Endothelial cell of umbilical vein (primary cell): ENCODE measurements around the gene SLC6A7. TPM values are rescaled to one million over a fixed set of nuclear protein-coding genes. Genes with fewer than 3 reads are reported as not detected.

Experiments
- BruUV-seq: library from RNA; stranded (reverse); fragments of 400-500 nt; replicated peaks from 2 replicates; lab custom pipeline; 2021; lab: Mats Ljungman, UMichigan
- CTCF ChIA-PET: fragments of 300-600, 350-600 bp; sonication (Branson Sonifier 250); formaldehyde crosslinking; loops from one replicate; lab custom pipeline; 2021; ENCODE audit warnings: antibody characterized with exemption, inconsistent platforms; lab: Charles Lee
- POLR2A ChIA-PET: fragments of 300-600, 350-600 bp; sonication (Branson Sonifier 250); formaldehyde crosslinking; loops from one replicate; lab custom pipeline; 2021; ENCODE audit warnings: antibody characterized with exemption, inconsistent platforms; lab: Charles Lee
- DNase-seq: peaks from one replicate; pipeline ENCODE4 v3.0.0-alpha.2; 2011; ENCODE audit warnings: low read depth, low spot score
- FAIRE-seq: peaks from 2 replicates; lab custom pipeline; 2011; peaks lifted over from hg19 to GRCh38; lab: Jason Lieb, UNC
- H2AFZ ChIP-seq: 2 replicates; pipeline ENCODE4 v1.6.0; 2012; ENCODE audit warnings: low read depth, low read length, control low read depth, inconsistent platforms
- H3K27ac ChIP-seq: 2 replicates; pipeline ENCODE4 v1.5.1; 2011; ENCODE audit warnings: low read depth, mild to moderate bottlenecking, control low read depth, low read length, moderate library complexity; ENCODE audit not compliant: insufficient read depth
- H3K27me3 ChIP-seq, 2 experiments: 2 replicates each; pipeline versions ENCODE4 v1.6.0 to v1.6.1; 2011; ENCODE audit warnings: low read length in 2 of 2, mixed read lengths in 1 of 2; ENCODE audit not compliant: control insufficient read depth in 2 of 2, insufficient read depth in 2 of 2
- H3K36me3 ChIP-seq, 2 experiments: 2 replicates in 1 of 2; 3 replicates in 1 of 2; pipeline ENCODE4 v1.5.1; 2011; ENCODE audit warnings: low read length in 2 of 2, mild to moderate bottlenecking in 1 of 2, moderate library complexity in 1 of 2; ENCODE audit not compliant: control insufficient read depth in 2 of 2, insufficient read depth in 2 of 2; ENCODE audit errors: extremely low read depth in 1 of 2
- H3K4me1 ChIP-seq: 3 replicates; pipeline ENCODE4 v1.5.1; 2011; ENCODE audit warnings: mild to moderate bottlenecking, low read length; ENCODE audit not compliant: control insufficient read depth, insufficient read depth; ENCODE audit errors: extremely low read depth
- H3K4me2 ChIP-seq: 2 replicates; pipeline ENCODE4 v1.6.1; 2011; ENCODE audit warnings: low read length, control low read depth, mixed read lengths; ENCODE audit not compliant: insufficient read depth
- H3K4me3 ChIP-seq, 3 experiments: fragments of 200-600 bp in 1 of 3; sonication (generic), shearing (Covaris generic) in 1 of 3; replicated peaks in 1 of 3; 2 replicates each; pipeline ENCODE4 v1.5.1; 2011 to 2016; ENCODE audit warnings: control low read depth in 3 of 3, low read length in 3 of 3, mild to moderate bottlenecking in 2 of 3, inconsistent platforms in 1 of 3, low read depth in 1 of 3, moderate library complexity in 1 of 3; ENCODE audit not compliant: insufficient read depth in 1 of 3
- H3K79me2 ChIP-seq: 2 replicates; pipeline ENCODE4 v1.6.0; 2012; ENCODE audit warnings: low read length, inconsistent platforms; ENCODE audit not compliant: control insufficient read depth, insufficient read depth
- H3K9ac ChIP-seq: replicated peaks from 2 replicates; pipeline ENCODE3; 2011; ENCODE audit warnings: low read length, control low read depth; ENCODE audit not compliant: insufficient read depth; ENCODE audit errors: extremely low read depth
- H3K9me1 ChIP-seq: replicated peaks from 3 replicates; pipeline ENCODE4 v1.6.0; 2011; ENCODE audit warnings: mild to moderate bottlenecking, low read length; ENCODE audit not compliant: control insufficient read depth, insufficient read depth; ENCODE audit errors: extremely low read depth
- H3K9me3 ChIP-seq: replicated peaks from 2 replicates; pipeline ENCODE4 v1.5.1; 2012; ENCODE audit warnings: low read length, inconsistent platforms; ENCODE audit not compliant: control insufficient read depth, insufficient read depth
- H4K20me1 ChIP-seq: replicated peaks from 2 replicates; pipeline ENCODE3; 2011; ENCODE audit warnings: mild to moderate bottlenecking, low read length; ENCODE audit not compliant: control insufficient read depth, insufficient read depth; ENCODE audit errors: extremely low read depth
- EZH2 ChIP-seq: IDR thresholded peaks from 2 replicates; pipeline ENCODE4 v1.6.1; 2012; ENCODE audit warnings: borderline replicate concordance, low read depth, mild to moderate bottlenecking, moderate library complexity, low read length, inconsistent platforms; ENCODE audit not compliant: severe bottlenecking
- FOS ChIP-seq: IDR thresholded peaks from 2 replicates; pipeline ENCODE4 v1.6.1; 2011; ENCODE audit warnings: mild to moderate bottlenecking, low read length, moderate library complexity, borderline replicate concordance; ENCODE audit not compliant: insufficient read depth
- GATA2 ChIP-seq: IDR thresholded peaks from 2 replicates; pipeline ENCODE4 v1.7.0; 2011; ENCODE audit warnings: low read depth, mild to moderate bottlenecking, moderate library complexity, mixed read lengths, low read length; ENCODE audit not compliant: insufficient read length, insufficient read depth
- JUN ChIP-seq: IDR thresholded peaks from 2 replicates; pipeline ENCODE4 v1.6.1; 2011; ENCODE audit warnings: borderline replicate concordance, low read depth; ENCODE audit not compliant: insufficient read length, insufficient read depth
- MAX ChIP-seq: IDR thresholded peaks from 2 replicates; pipeline ENCODE4 v1.6.1; 2011; ENCODE audit not compliant: insufficient read depth, insufficient read length
- MYC ChIP-seq: IDR thresholded peaks from one replicate; pipeline ENCODE4 v1.6.1; 2011; ENCODE audit warnings: mild to moderate bottlenecking, low read depth, low read length
- POLR2A ChIP-seq: IDR thresholded peaks from 2 replicates; pipeline ENCODE4 v1.6.1; 2012; ENCODE audit warnings: low read depth, mild to moderate bottlenecking, control low read depth, low read length
- POLR2AphosphoS5 ChIP-seq: IDR thresholded peaks from 2 replicates; pipeline ENCODE4 v1.6.1; 2012; ENCODE audit warnings: low read depth, mild to moderate bottlenecking, control low read depth, low read length, moderate library complexity; ENCODE audit not compliant: insufficient read depth
- dilution Hi-C: fragments of 300-500 bp; cut with MboI; formaldehyde crosslinking; loops from one replicate; pipeline ENCODE4 v1.15.0; 2019; ENCODE audit warnings: low sequenced_read_pairs; ENCODE audit not compliant: extremely low pct_ligation_motif_present
- intact Hi-C: fragments of 100-400 bp; cut with micrococcal nuclease; formaldehyde crosslinking; loops from one replicate; pipeline ENCODE4 v1.10.0; 2022
- polyA plus RNA-seq, 4 experiments: library from polyadenylated mRNA; depleted of rRNA in 3 of 4; stranded (reverse) in 3 of 4; unstranded in 1 of 4; fragments of >200 nt; gene quantifications; 2 replicates each; pipeline versions ENCODE4 v1.2.1 to v1.2.3, GENCODE V29; 2011 to 2012; ENCODE audit warnings: missing spikeins in 1 of 4
- total RNA-seq: library from RNA; stranded (reverse); gene quantifications from 2 replicates; pipeline ENCODE4 v1.2.3, GENCODE V29; 2021
- TF ChIP-seq, protein P1 (sequence below), 2 donors: IDR thresholded peaks; 1 replicate in 1 of 2; 2 replicates in 1 of 2; pipeline ENCODE4 v1.5.1; 2011; ENCODE audit warnings: low read length in 2 of 2, mild to moderate bottlenecking in 2 of 2, moderate library complexity in 2 of 2, control low read depth in 1 of 2, inconsistent platforms in 1 of 2, low read depth in 1 of 2; ENCODE audit not compliant: insufficient read depth in 1 of 2; ENCODE audit errors: extremely low read depth in 1 of 2

SLC6A7 gene
- total and polyA plus RNA-seq, 2 donors (not counting 3 experiments of a cell fraction or from before 2014, with no cell fraction given) = not detected

DNA sequence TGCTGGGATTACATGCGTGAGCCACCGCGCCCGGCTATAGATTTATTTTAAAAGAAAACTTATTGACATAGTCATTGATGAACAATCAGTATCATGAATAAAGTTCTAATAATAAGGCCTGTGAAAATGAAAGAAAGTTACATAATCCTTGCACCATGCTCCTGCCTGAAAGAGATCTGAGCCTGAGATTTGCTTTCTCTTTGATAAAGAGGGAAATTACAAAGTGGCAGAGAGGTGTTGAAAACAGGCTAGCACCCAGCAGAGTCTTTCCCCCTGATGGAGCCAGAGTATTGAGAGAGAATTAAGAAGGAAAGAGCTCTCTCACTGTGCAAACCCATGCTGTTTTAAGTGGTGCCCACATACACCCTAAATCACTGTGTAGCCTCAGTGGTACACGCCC is 37.2 kb downstream of the SLC6A7 start:
- BruUV-seq = no TSS peak
- CTCF ChIA-PET = interaction anchor here (0.8 to 1.9 kb wide), 3 partner anchors 8 to 209 kb away, joined by 3 to 4 read pairs (median 4); no protein-coding TSS in a partner anchor
- Histone ChIP-seq H3K4me3 (no peak overlapping the region), H3K36me3 (no peaks in the 10 kb centered on the region), H3K4me2 (no peak overlapping the region), H3K27me3 (no peaks in the 10 kb centered on the region), H3K9me1 (no peaks in the 10 kb centered on the region), H3K4me1 (no peaks in the 10 kb centered on the region), H3K79me2 (no peaks in the 10 kb centered on the region), H3K9me3 (no peaks in the 10 kb centered on the region), H4K20me1 (no peaks in the 10 kb centered on the region), H3K9ac (no peak overlapping the region), H2AFZ (no peak overlapping the region), H3K27ac (no peak overlapping the region)
- dilution Hi-C loops (no loop called here), intact Hi-C loops (no loop called here)
- DNase-seq = no peak
- POLR2A ChIA-PET = no interaction called here
- FAIRE-seq = no peak
- TF ChIP-seq EZH2 (no peak), POLR2A (no peak), MAX (no peak), POLR2AphosphoS5 (no peak), FOS (no peak), JUN (no peak), MYC (no peak), GATA2 (no peak)
- TF ChIP-seq, protein P1, sequence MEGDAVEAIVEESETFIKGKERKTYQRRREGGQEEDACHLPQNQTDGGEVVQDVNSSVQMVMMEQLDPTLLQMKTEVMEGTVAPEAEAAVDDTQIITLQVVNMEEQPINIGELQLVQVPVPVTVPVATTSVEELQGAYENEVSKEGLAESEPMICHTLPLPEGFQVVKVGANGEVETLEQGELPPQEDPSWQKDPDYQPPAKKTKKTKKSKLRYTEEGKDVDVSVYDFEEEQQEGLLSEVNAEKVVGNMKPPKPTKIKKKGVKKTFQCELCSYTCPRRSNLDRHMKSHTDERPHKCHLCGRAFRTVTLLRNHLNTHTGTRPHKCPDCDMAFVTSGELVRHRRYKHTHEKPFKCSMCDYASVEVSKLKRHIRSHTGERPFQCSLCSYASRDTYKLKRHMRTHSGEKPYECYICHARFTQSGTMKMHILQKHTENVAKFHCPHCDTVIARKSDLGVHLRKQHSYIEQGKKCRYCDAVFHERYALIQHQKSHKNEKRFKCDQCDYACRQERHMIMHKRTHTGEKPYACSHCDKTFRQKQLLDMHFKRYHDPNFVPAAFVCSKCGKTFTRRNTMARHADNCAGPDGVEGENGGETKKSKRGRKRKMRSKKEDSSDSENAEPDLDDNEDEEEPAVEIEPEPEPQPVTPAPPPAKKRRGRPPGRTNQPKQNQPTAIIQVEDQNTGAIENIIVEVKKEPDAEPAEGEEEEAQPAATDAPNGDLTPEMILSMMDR (IDR thresholded peaks at IDR 0.05; ENCODE audit: extremely low read depth in 1 of 2, insufficient read depth in 1 of 2, low read depth in 1 of 2, low read length in 2 of 2) = no peak
